PC-3 (cell line): ENCODE measurements around the gene CTRB1.

Source experiments
- EZH2 ChIP-seq: fragments of 300-600 bp; sonication (generic); IDR thresholded peaks from one replicate; pipeline ENCODE4 v1.6.1; 2017; ENCODE audit warnings: antibody characterized with exemption, mild to moderate bottlenecking, low read length; ENCODE audit not compliant: unreplicated experiment
- EZH2phosphoT487 ChIP-seq: fragments of 300-600 bp; sonication (generic); IDR thresholded peaks from 2 replicates; pipeline ENCODE4 v1.6.1; 2018; ENCODE audit warnings: mild to moderate bottlenecking, antibody characterized with exemption, low read length, borderline replicate concordance
- TF ChIP-seq, protein P1 (sequence below): fragments of 300-600 bp; sonication (generic); conservative IDR thresholded peaks from 2 replicates; pipeline ENCODE4 v1.5.1; 2017; ENCODE audit warnings: antibody characterized with exemption, low read depth, mild to moderate bottlenecking, low read length

GRCh38 chr16:75196836-75197235 lies 22.0 kb upstream of the CTRB1 start:
- TF ChIP-seq, protein P1, sequence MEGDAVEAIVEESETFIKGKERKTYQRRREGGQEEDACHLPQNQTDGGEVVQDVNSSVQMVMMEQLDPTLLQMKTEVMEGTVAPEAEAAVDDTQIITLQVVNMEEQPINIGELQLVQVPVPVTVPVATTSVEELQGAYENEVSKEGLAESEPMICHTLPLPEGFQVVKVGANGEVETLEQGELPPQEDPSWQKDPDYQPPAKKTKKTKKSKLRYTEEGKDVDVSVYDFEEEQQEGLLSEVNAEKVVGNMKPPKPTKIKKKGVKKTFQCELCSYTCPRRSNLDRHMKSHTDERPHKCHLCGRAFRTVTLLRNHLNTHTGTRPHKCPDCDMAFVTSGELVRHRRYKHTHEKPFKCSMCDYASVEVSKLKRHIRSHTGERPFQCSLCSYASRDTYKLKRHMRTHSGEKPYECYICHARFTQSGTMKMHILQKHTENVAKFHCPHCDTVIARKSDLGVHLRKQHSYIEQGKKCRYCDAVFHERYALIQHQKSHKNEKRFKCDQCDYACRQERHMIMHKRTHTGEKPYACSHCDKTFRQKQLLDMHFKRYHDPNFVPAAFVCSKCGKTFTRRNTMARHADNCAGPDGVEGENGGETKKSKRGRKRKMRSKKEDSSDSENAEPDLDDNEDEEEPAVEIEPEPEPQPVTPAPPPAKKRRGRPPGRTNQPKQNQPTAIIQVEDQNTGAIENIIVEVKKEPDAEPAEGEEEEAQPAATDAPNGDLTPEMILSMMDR, result no peak
- no peak for TF ChIP-seq EZH2
- TF ChIP-seq EZH2phosphoT487, result no peak
